Hepatocyte (in vitro differentiated cells): ENCODE data around the gene CHD2.

Experiments used
- EZH2 ChIP-seq: fragments of 200-600 bp; sonication (generic); IDR thresholded peaks from 2 replicates; pipeline ENCODE4 v1.6.1; 2016; ENCODE audit warnings: antibody characterized with exemption, mild to moderate bottlenecking, borderline replicate concordance
- EZH2phosphoT487 ChIP-seq: fragments of 200-600 bp; sonication (generic); IDR thresholded peaks from one replicate; pipeline ENCODE4 v1.6.1; 2018; ENCODE audit warnings: antibody characterized with exemption, mild to moderate bottlenecking, low read depth, moderate library complexity; ENCODE audit not compliant: unreplicated experiment, severe bottlenecking
- TF ChIP-seq, protein P1 (sequence below): fragments of 200-600 bp; sonication (generic); IDR thresholded peaks from 2 replicates; pipeline ENCODE4 v1.5.1; 2016; ENCODE audit warnings: antibody characterized with exemption, mild to moderate bottlenecking; ENCODE audit not compliant: poor library complexity

DNA sequence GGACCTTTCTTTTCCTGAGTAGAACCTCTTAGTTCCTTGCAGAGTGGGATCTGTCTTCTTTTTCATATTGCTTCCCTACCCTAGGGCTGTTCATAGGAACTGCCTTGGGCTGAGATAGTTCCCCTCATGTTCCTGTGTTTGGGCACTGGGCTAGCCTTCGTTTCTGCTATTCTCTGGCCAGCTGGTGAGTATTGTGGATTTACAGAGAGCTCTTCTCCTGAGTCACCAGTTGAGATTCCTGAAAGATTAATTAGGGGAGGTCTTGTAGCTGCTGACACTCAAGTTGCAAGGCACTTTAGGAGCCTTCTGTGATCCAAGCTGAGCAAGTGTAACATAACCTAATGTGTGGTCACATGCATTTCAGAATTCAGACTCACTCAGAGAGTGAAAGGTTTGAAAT lies 30.7 kb downstream of the CHD2 start:
- TF ChIP-seq, protein P1, sequence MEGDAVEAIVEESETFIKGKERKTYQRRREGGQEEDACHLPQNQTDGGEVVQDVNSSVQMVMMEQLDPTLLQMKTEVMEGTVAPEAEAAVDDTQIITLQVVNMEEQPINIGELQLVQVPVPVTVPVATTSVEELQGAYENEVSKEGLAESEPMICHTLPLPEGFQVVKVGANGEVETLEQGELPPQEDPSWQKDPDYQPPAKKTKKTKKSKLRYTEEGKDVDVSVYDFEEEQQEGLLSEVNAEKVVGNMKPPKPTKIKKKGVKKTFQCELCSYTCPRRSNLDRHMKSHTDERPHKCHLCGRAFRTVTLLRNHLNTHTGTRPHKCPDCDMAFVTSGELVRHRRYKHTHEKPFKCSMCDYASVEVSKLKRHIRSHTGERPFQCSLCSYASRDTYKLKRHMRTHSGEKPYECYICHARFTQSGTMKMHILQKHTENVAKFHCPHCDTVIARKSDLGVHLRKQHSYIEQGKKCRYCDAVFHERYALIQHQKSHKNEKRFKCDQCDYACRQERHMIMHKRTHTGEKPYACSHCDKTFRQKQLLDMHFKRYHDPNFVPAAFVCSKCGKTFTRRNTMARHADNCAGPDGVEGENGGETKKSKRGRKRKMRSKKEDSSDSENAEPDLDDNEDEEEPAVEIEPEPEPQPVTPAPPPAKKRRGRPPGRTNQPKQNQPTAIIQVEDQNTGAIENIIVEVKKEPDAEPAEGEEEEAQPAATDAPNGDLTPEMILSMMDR: no peak
- TF ChIP-seq EZH2: no peak
- TF ChIP-seq EZH2phosphoT487: no peak
